CD4-positive, alpha-beta T cell treated with Interleukin-21 for 1 hour (primary cell): ENCODE data around the gene GLTPD2.

Source experiments
- DNase-seq: peaks from one replicate; pipeline ENCODE4 v3.0.0-alpha.2; 2020

Gene GLTPD2

DNA sequence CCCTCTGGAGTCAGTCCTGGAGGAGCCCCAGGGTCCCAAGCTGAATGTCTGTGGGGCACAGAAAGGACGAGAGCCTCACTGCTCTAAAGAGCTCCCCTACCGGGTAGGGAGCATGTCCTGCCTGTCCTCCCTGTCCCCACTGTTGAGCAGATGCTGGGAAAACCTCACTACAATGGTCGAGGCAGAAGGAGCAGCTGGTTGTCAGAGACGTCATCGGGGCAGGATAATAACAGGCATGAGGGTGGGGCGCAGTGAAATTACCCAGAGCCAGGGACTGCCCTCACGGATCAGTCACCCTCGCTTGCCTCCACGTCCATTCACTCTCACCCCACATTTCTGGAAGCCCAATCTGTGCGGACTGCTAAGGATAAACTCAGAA is 16.5 kb upstream of the GLTPD2 start:
- no peak for DNase-seq

GRCh38 chr17:4777969-4778760 is 10.6 kb upstream of the GLTPD2 start:
- DNase-seq: no peak

DNA sequence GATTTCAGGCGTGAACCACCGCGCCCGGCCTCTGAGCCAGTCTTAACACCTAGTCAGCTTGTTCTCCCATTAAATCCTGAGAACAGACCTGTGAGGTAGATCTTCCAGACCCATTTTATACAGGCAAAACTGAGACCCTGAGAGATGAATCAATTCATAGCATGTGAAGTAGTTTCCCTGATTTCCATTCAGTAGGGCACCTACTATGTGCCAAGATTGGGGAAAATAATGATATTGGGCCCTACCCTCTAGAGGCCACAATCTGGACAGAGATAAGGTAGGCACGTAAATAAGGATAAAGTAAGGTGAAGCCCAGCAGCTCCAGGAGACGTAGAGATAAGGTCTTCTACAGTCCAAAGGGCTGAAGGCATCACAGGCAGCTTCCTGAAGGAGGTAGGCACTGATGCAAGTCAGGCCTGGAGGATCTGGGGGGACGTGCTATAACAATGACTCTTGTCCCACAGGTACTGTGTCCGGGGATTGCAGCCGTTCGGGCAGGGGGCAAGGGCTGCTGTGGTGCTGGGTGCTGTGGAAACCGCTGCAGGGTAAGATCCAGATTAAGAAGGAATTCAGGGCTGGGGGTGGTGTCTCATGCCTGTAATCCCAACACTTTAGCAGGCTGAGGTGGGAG is 8.3 kb upstream of the GLTPD2 start:
- no peak for DNase-seq

GRCh38 chr17:4782652-4783051 is 6.1 kb upstream of the GLTPD2 start:
- no peak for DNase-seq

DNA sequence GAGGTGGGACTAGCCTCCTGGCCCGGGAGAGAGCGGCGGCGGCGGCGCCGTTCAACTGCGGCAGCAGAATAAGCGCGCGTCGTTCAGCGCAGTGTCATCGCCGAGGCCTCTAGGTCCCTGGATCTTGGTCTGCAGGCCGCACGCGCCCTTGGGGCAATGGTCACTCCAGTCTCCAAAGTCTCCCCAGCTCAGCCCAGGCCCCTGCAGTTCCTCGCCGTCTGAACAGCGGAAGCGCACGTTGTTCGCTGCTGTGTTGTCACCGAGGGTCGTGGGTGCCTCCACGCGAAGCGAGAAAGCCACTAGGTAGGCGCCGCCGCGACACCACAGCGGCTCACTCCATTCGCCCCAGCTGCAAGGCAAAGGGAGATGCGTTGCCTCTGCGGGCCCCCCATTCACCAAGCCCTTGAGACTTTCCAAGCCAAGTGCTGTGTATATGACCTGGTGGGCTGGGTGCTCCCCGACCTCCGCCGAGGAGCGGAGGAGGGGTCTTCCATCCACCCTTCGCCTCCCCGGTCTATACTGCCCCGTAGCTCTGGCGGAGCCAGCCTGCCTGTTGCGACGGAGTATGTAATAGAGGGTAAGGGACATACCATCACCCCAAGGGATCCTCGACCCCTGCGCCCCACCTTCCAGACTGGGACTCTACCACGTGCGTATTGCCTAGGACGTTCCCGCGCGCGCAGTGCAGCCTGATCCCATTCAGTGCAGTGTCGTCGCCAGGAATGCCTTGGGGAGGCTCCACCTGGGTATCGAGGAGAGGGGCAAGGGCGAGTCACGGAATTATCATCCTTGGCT is 3.3 kb upstream of the GLTPD2 start:
- no peak for DNase-seq

GRCh38 chr17:4786106-4786511 is 2.7 kb upstream of the GLTPD2 start, which contains the start of gene VMO1:
VMO1 (minus strand) TSS chr17:4786364; CDS start chr17:4786352, 12 bp downstream.
- no peak for DNase-seq

GRCh38 chr17:4786516-4786915 is 2.2 kb upstream of the GLTPD2 start:
- DNase-seq: no peak

GRCh38 chr17:4788159-4788806 is 481 bp upstream of the GLTPD2 start:
- no peak for DNase-seq

- no peak for DNase-seq
Measured at GRCh38 chr17:4789701-4789950, 862 bp downstream of the GLTPD2 start.

- peak; percentile 84 for DNase-seq
Measured at GRCh38 chr17:4789951-4790704, 1.4 kb downstream of the GLTPD2 start.

GRCh38 chr17:4790705-4791088 is 1.9 kb downstream of the GLTPD2 start:
- DNase-seq: no peak

DNA sequence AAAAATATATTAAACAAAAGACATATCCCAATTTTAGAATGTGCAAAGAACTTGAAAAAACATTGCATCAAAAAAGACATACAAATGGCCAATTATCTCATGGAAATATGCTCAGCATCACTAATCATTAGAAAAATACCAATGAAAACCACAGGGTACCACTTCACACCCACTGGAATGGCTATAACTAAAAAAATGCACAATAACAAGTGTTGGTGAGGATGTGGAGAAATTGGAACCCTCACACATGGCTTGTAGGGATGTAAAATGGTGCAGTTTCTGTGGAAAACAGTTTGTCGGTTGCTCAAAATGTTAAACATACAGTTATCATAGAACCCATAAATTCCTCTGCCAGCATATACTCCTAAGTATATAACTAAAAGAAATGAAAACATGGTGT is 6.4 kb downstream of the GLTPD2 start:
- DNase-seq: no peak

- no peak for DNase-seq
Measured at GRCh38 chr17:4796552-4796920, 7.8 kb downstream of the GLTPD2 start.

DNA sequence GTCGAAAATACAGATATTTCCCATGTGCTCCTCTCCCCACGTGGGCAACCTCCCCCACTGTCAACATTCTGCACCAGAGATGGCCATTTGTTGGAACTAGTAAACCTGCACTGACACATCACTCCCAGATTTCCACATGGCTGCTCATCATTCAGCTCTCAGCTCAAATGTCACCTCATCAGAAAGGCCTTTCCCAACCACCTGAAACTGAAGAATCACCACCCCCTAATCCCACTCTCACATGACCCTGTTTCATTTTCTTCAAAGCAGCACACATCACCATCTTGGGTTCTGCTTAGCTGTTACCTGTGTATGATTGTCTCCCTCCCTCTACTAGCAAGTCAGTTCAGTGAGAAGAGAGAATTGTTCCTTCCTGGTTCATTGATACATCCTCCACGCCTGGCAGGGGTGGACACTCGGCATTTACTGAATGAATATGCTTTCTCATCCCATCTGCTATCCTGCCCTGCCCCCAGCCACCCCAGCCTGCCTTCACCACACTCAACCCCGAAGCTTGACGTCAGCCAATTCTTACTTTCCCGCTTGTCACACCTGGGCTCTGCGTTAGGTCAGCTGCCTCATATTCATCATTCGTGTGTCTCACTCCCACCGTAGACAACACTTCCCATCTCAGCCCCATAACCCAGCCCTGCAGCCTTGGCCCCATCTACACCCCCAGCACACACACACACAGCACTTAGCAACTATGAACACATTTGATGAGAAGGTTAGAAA is 11.9 kb downstream of the GLTPD2 start:
- no peak for DNase-seq

DNA sequence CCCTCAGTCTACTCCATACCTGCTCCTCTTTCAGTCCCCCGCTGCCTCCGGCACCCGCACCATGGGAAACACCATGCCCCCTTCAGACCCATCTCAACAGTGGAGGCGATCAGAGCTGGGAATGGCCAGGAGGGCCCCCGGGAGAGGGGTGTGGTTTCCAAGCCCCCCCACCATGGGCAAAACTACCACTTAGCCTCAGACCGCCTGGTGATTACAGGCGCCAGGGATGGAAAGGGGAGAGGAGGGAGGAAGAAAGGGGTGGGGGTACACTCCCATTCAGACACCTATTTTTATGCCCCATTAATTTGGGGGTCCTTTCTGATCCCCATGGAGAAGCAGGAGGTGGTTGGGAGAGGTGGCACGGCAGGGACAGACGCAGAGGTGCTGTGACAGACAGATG is 13.5 kb downstream of the GLTPD2 start, which contains the start of gene C17orf114:
Gene C17orf114, minus strand, starts transcription at position 101 of the 400 bp plus-strand sequence.
- DNase-seq: no peak

- no peak for DNase-seq
Measured at GRCh38 chr17:4806456-4806776, 17.7 kb downstream of the GLTPD2 start.

GRCh38 chr17:4806777-4807604 is 18.2 kb downstream of the GLTPD2 start, which contains the start of gene PLD2:
PLD2 (plus strand) TSS chr17:4807152; CDS start chr17:4807773, 621 bp downstream.
- peak; percentile 89 for DNase-seq

DNA sequence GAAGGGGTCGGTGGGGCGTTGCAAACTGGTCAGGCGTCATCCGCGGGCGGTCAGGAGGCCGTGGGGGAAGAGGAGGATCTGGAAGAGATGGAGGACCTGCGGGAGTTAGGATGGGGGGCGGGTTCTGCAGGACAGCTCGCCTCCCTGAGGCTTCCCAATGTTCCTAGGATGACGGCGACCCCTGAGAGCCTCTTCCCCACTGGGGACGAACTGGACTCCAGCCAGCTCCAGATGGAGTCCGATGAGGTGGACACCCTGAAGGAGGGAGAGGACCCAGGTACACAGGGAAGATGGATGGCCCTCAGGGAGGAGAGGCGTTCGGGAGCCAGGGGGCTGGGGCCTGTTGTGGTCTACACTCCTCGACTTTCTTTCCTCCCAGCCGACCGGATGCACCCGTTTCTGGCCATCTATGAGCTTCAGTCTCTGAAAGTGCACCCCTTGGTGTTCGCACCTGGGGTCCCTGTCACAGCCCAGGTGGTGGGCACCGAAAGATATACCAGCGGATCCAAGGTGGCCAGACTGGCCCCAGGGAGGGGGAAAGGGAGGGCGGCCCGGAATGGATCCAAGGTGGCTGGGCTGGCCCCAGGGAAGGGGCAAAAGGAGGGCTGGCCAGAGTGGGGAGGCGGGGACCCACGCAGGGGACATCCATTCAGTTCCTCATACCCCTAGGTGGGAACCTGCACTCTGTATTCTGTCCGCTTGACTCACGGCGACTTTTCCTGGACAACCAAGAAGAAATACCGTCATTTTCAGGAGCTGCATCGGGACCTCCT is 19.0 kb downstream of the GLTPD2 start:
- no peak for DNase-seq

DNA sequence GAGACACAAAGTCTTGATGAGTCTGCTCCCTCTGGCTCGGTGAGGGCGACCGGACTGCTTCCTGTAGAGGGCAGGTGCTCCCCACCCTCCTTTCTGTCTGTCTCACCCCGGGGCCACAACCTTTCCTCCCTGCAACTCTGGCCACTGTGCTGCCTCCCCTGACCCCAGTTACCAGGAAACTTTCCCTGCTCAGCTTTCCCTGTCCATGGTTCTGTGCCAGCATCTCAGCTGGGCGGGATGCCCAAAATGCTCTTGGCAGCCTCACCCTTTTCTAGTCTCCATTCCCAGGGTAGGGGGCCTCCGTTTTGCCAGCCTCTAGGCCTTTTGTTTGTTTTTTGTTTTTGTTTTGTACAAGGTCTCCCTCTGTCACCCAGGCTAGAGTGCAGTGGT is 19.6 kb downstream of the GLTPD2 start:
- DNase-seq: no peak

DNA sequence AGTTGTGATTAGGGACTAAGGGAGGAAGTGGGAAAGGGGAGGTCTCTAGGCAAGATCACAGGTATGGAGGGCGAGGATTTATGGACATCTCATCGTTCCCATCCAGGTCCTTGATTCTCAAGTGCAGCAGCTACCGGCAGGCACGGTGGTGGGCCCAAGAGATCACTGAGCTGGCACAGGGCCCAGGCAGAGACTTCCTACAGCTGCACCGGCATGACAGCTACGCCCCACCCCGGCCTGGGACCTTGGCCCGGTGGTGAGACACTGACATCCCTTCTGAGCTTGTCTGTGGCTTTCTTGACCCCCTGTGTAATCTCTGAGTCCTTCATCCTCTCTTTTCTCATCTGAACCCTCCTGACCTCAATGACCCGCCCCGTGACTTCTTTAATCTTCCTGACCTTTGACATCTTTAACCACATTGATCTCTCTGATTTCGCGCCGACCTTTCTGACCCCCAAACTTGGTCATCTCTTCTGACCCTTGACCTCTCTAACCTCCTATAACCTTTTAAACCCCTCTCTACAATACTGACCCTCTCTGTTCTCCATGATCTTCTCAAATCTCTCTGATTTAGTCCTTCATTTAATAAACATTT is 22.0 kb downstream of the GLTPD2 start:
- no peak for DNase-seq
